ENCODE data around the gene ERBB2.

The ERBB2 gene

GRCh38 chr17:39684369-39685192 lies 15.3 kb upstream of the ERBB2 start:
- Histone ChIP-seq H3K4me3 (IDR thresholded peaks at IDR 0.05; ENCODE audit: insufficient read depth, low read depth, low read length) (no peak overlapping the region), H4K20me1 (ENCODE audit: insufficient read depth) (no peaks in the 10 kb centered on the region), H3K4me1 (ENCODE audit: low read depth, poor library complexity, severe bottlenecking) (peaks cover 16% of the 10 kb centered on the region), H3K79me2 (ENCODE audit: insufficient read depth, low read depth) (no peaks in the 10 kb centered on the region), H3K27me3 (ENCODE audit: insufficient read depth, low read depth) (no peaks in the 10 kb centered on the region), H3K36me3 (ENCODE audit: insufficient read depth) (no peaks in the 10 kb centered on the region), H3K27ac (no peak overlapping the region), H3K4me2 (no peak overlapping the region), H2AFZ (ENCODE audit: low read depth) (no peak overlapping the region), H3K9ac (no peak overlapping the region)
- no peak for TF ChIP-seq CTCF (conservative IDR thresholded peaks at IDR 0.05; ENCODE audit: low read depth, low read length)

- Histone ChIP-seq H3K36me3 (ENCODE audit: insufficient read depth) (no peaks in the 10 kb centered on the region), H3K27me3 (ENCODE audit: insufficient read depth, low read depth) (no peaks in the 10 kb centered on the region), H3K79me2 (ENCODE audit: insufficient read depth, low read depth) (no peaks in the 10 kb centered on the region), H3K4me3 (IDR thresholded peaks at IDR 0.05; ENCODE audit: insufficient read depth, low read depth, low read length) (no peak overlapping the region), H4K20me1 (ENCODE audit: insufficient read depth) (no peaks in the 10 kb centered on the region), H3K4me1 (ENCODE audit: low read depth, poor library complexity, severe bottlenecking) (peaks cover 16% of the 10 kb centered on the region), H3K27ac (peak overlapping the region; percentile 75), H3K4me2 (peak overlapping the region; percentile 86), H3K9ac (no peak overlapping the region), H2AFZ (ENCODE audit: low read depth) (peak overlapping the region; percentile 72)
- TF ChIP-seq CTCF (conservative IDR thresholded peaks at IDR 0.05; ENCODE audit: low read depth, low read length): no peak
Measured at GRCh38 chr17:39687101-39687545, 12.7 kb upstream of the ERBB2 start.

- H3K9ac ChIP-seq: peak within 1 kb of the TSS; percentile 46
- peak within 1 kb of the TSS; percentile 86 for H3K4me2 ChIP-seq
- peaks cover 16% of the 10 kb centered on the region for H3K4me1 ChIP-seq (ENCODE audit: low read depth, poor library complexity, severe bottlenecking)
- H3K79me2 ChIP-seq (ENCODE audit: insufficient read depth, low read depth): no peaks in the 10 kb centered on the region
- H4K20me1 ChIP-seq (ENCODE audit: insufficient read depth): no peaks in the 10 kb centered on the region
- H2AFZ ChIP-seq (ENCODE audit: low read depth): peak within 1 kb of the TSS; percentile 72
- H3K36me3 ChIP-seq (ENCODE audit: insufficient read depth): no peaks in the 10 kb centered on the region
- peak within 1 kb of the TSS; percentile 75 for H3K27ac ChIP-seq
- H3K27me3 ChIP-seq (ENCODE audit: insufficient read depth, low read depth): no peaks in the 10 kb centered on the region
- TF ChIP-seq CTCF (conservative IDR thresholded peaks at IDR 0.05; ENCODE audit: low read depth, low read length): no peak; the same call in 1 of the 2 replicates
- H3K4me3 ChIP-seq (IDR thresholded peaks at IDR 0.05; ENCODE audit: insufficient read depth, low read depth, low read length): peak within 1 kb of the TSS; percentile 59
Measured at GRCh38 chr17:39687546-39688474, 12.1 kb upstream of the ERBB2 start, which contains the start of gene PGAP3. TSS of gene PGAP3 (minus strand) at chr17:39688057. CDS start at chr17:39688014, 43 bp downstream.

- TF ChIP-seq CTCF (conservative IDR thresholded peaks at IDR 0.05; ENCODE audit: low read depth, low read length): peak; percentile 10
- Histone ChIP-seq H3K27ac (peak overlapping the region; percentile 75), H3K27me3 (ENCODE audit: insufficient read depth, low read depth) (no peaks in the 10 kb centered on the region), H3K9ac (peak overlapping the region; percentile 46; the same call in 1 of the 2 replicates), H3K4me1 (ENCODE audit: low read depth, poor library complexity, severe bottlenecking) (peaks cover 16% of the 10 kb centered on the region), H2AFZ (ENCODE audit: low read depth) (peak overlapping the region; percentile 72; the same call in 1 of the 2 replicates), H4K20me1 (ENCODE audit: insufficient read depth) (no peaks in the 10 kb centered on the region), H3K4me2 (peak overlapping the region; percentile 86), H3K4me3 (IDR thresholded peaks at IDR 0.05; ENCODE audit: insufficient read depth, low read depth, low read length) (peak overlapping the region; percentile 59), H3K79me2 (ENCODE audit: insufficient read depth, low read depth) (no peaks in the 10 kb centered on the region), H3K36me3 (ENCODE audit: insufficient read depth) (no peaks in the 10 kb centered on the region)
Measured at GRCh38 chr17:39688475-39688835, 11.4 kb upstream of the ERBB2 start.
